DND-41 (cell line): ENCODE measurements around the gene PIP5KL1.

Source experiments
- ATAC-seq: fragments of 200-7000 bp; cut with Tn5 transposase; 3 replicates; pipeline ENCODE4 v1.9.1; 2021; ENCODE audit warnings: low read depth; ENCODE audit not compliant: insufficient read depth
- DNase-seq: peaks from one replicate; pipeline ENCODE4 v3.0.0-alpha.2; 2020
- H2AFZ ChIP-seq: 2 replicates; pipeline ENCODE4 v1.6.0; 2012; ENCODE audit warnings: low read depth, low read length
- H3K27ac ChIP-seq: 2 replicates; pipeline ENCODE4 v1.5.1; 2012; ENCODE audit warnings: low read length, inconsistent platforms
- H3K27me3 ChIP-seq: fragments of 200-600 bp; sonication (generic); 2 replicates; pipeline ENCODE4 v1.6.0; 2012; ENCODE audit warnings: low read length, mild to moderate bottlenecking, inconsistent platforms; ENCODE audit not compliant: insufficient read depth, poor library complexity
- H3K36me3 ChIP-seq: 2 replicates; pipeline ENCODE4 v1.5.1; 2012; ENCODE audit warnings: low read length, inconsistent platforms; ENCODE audit not compliant: insufficient read depth
- H3K4me1 ChIP-seq: 2 replicates; pipeline ENCODE4 v1.5.1; 2012; ENCODE audit warnings: mild to moderate bottlenecking, low read length; ENCODE audit not compliant: insufficient read depth
- H3K4me2 ChIP-seq: 2 replicates; pipeline ENCODE4 v1.6.0; 2012; ENCODE audit warnings: mild to moderate bottlenecking, moderate library complexity, low read length, inconsistent platforms; ENCODE audit not compliant: insufficient read depth
- H3K4me3 ChIP-seq, 2 experiments: fragments of 200-600 bp in 1 of 2; shearing (Covaris generic) in 1 of 2; 2 replicates each; pipeline ENCODE4 v1.5.1; 2012 to 2016; ENCODE audit warnings: inconsistent platforms in 2 of 2, low read length in 2 of 2, mild to moderate bottlenecking in 2 of 2, low read depth in 1 of 2, moderate library complexity in 1 of 2
- H3K79me2 ChIP-seq: 2 replicates; pipeline ENCODE4 v1.6.0; 2012; ENCODE audit warnings: low read length, inconsistent platforms; ENCODE audit not compliant: insufficient read depth
- H3K9ac ChIP-seq: 2 replicates; pipeline ENCODE4 v1.6.0; 2012; ENCODE audit warnings: low read depth, mild to moderate bottlenecking, inconsistent platforms, low read length, moderate library complexity
- H3K9me3 ChIP-seq: 2 replicates; pipeline ENCODE4 v1.5.1; 2012; ENCODE audit warnings: low read length, moderate library complexity, mild to moderate bottlenecking, inconsistent platforms; ENCODE audit not compliant: insufficient read depth, severe bottlenecking
- H4K20me1 ChIP-seq: 2 replicates; pipeline ENCODE4 v1.6.0; 2012; ENCODE audit warnings: low read length; ENCODE audit not compliant: insufficient read depth
- CTCF ChIP-seq: IDR thresholded peaks from 2 replicates; pipeline ENCODE4 v1.5.1; 2012; ENCODE audit warnings: borderline replicate concordance, low read length, moderate library complexity, mild to moderate bottlenecking; ENCODE audit not compliant: poor library complexity, severe bottlenecking; ENCODE audit errors: extremely low read depth
- EZH2 ChIP-seq: IDR thresholded peaks from 3 replicates; pipeline ENCODE4 v1.6.1; 2012; ENCODE audit warnings: borderline replicate concordance, low read depth, mild to moderate bottlenecking, moderate library complexity, low read length, inconsistent platforms; ENCODE audit not compliant: severe bottlenecking

PIP5KL1 gene

GRCh38 chr9:127895811-127896210 is 34.8 kb downstream of the PIP5KL1 start:
- H3K4me3 ChIP-seq: no peak overlapping the region
- peaks cover 47% of the 10 kb centered on the region for H3K36me3 ChIP-seq
- TF ChIP-seq CTCF (no peak), EZH2 (no peak)
- DNase-seq (no peak), ATAC-seq (no peak)
- H4K20me1 ChIP-seq: no peaks in the 10 kb centered on the region
- H3K4me1 ChIP-seq: peaks cover 21% of the 10 kb centered on the region
- H3K9me3 ChIP-seq: peaks cover 21% of the 10 kb centered on the region
- 0 out of 2 replicates have a peak, but pooled peaks cover 2% of the 10 kb centered on the region for H3K79me2 ChIP-seq
- no peaks in the 10 kb centered on the region for H3K27me3 ChIP-seq
- H3K9ac ChIP-seq: no peak overlapping the region
- H3K27ac ChIP-seq: no peak overlapping the region
- H3K4me2 ChIP-seq: no peak overlapping the region
- no peak overlapping the region for H2AFZ ChIP-seq

GRCh38 chr9:127893392-127893791 is 37.2 kb downstream of the PIP5KL1 start:
- H3K4me1 ChIP-seq: peaks cover 7% of the 10 kb centered on the region
- H3K4me3 ChIP-seq: no peak overlapping the region
- peaks cover 56% of the 10 kb centered on the region for H3K36me3 ChIP-seq
- ATAC-seq (no peak), DNase-seq (no peak)
- H3K4me2 ChIP-seq: no peak overlapping the region
- H3K9me3 ChIP-seq: peaks cover 21% of the 10 kb centered on the region
- no peak overlapping the region for H2AFZ ChIP-seq
- no peak overlapping the region for H3K27ac ChIP-seq
- H3K27me3 ChIP-seq: no peaks in the 10 kb centered on the region
- no peak overlapping the region for H3K9ac ChIP-seq
- 0 out of 2 replicates have a peak, but pooled peaks cover under 1% of the 10 kb centered on the region for H3K79me2 ChIP-seq
- no peaks in the 10 kb centered on the region for H4K20me1 ChIP-seq
- TF ChIP-seq EZH2 (no peak), CTCF (no peak)

GRCh38 chr9:127892831-127893230 is 37.7 kb downstream of the PIP5KL1 start:
- H3K36me3 ChIP-seq: peaks cover 57% of the 10 kb centered on the region
- DNase-seq (no peak), ATAC-seq (no peak)
- no peak overlapping the region for H3K27ac ChIP-seq
- peaks cover 3% of the 10 kb centered on the region for H3K4me1 ChIP-seq
- no peak overlapping the region for H3K9ac ChIP-seq
- no peaks in the 10 kb centered on the region for H4K20me1 ChIP-seq
- H3K4me3 ChIP-seq: no peak overlapping the region
- no peak for TF ChIP-seq CTCF
- no peak for TF ChIP-seq EZH2
- H2AFZ ChIP-seq: no peak overlapping the region
- no peaks in the 10 kb centered on the region for H3K79me2 ChIP-seq
- no peaks in the 10 kb centered on the region for H3K27me3 ChIP-seq
- peaks cover 21% of the 10 kb centered on the region for H3K9me3 ChIP-seq
- no peak overlapping the region for H3K4me2 ChIP-seq

GRCh38 chr9:127890053-127890452 is 40.5 kb downstream of the PIP5KL1 start:
- peaks cover 15% of the 10 kb centered on the region for H3K9me3 ChIP-seq
- ATAC-seq (no peak), DNase-seq (no peak)
- H3K4me1 ChIP-seq: no peaks in the 10 kb centered on the region
- H3K27me3 ChIP-seq: no peaks in the 10 kb centered on the region
- no peak overlapping the region for H3K4me3 ChIP-seq
- H3K79me2 ChIP-seq: no peaks in the 10 kb centered on the region
- no peak overlapping the region for H3K9ac ChIP-seq
- H4K20me1 ChIP-seq: no peaks in the 10 kb centered on the region
- no peak for TF ChIP-seq CTCF
- TF ChIP-seq EZH2: no peak
- no peak overlapping the region for H3K27ac ChIP-seq
- H3K36me3 ChIP-seq: peaks cover 50% of the 10 kb centered on the region
- no peak overlapping the region for H2AFZ ChIP-seq
- H3K4me2 ChIP-seq: no peak overlapping the region
